Erythroblast (primary cell): Measurements from ENCODE around the gene RIOK2.

Experiments used
- GATA1 ChIP-seq: IDR thresholded peaks from 2 replicates; pipeline ENCODE4 v1.6.1; 2011; ENCODE audit warnings: low read depth, mild to moderate bottlenecking, control low read depth, low read length, moderate library complexity
- POLR2A ChIP-seq: IDR thresholded peaks from 2 replicates; pipeline ENCODE4 v1.6.1; 2011; ENCODE audit warnings: mild to moderate bottlenecking, low read length

- TF ChIP-seq POLR2A (no peak), GATA1 (no peak)
Observed at GRCh38 chr5:97157689-97158088, 25.4 kb downstream of the RIOK2 start.
